Vagina (tissue), 2 donors: ENCODE measurements around the gene ACSS1. TPM values are rescaled to one million over a fixed set of nuclear protein-coding genes. Genes with fewer than 3 reads are reported as not detected.

ENCODE experiments used
- DNase-seq, 2 donors: peaks; one replicate each; pipeline ENCODE4 v3.0.0-alpha.2; 2017; ENCODE audit errors: extremely low spot score in 2 of 2
- H3K27ac ChIP-seq: fragments of 200-600 bp; sonication (generic); one replicate; pipeline ENCODE4 v1.5.1; 2019
- H3K27me3 ChIP-seq: fragments of 200-600 bp; sonication (generic); one replicate; pipeline ENCODE4 v1.5.1; 2019
- H3K36me3 ChIP-seq, 2 donors: fragments of 200-600 bp; sonication (generic); one replicate each; pipeline ENCODE4 v1.5.1; 2017 to 2019
- H3K4me1 ChIP-seq: fragments of 200-600 bp; sonication (generic); one replicate; pipeline ENCODE4 v1.5.1; 2019
- H3K4me3 ChIP-seq, 2 donors: fragments of 200-600 bp; sonication (generic); 1 replicate in 1 of 2; 2 replicates in 1 of 2; pipeline ENCODE4 v1.5.1; 2016 to 2019
- H3K9me3 ChIP-seq: fragments of 200-600 bp; sonication (generic); one replicate; pipeline ENCODE4 v1.5.1; 2019
- POLR2A ChIP-seq, 2 donors: fragments of 450-650 bp; IDR thresholded peaks; one replicate each; pipeline ENCODE4 v1.6.1; 2017; ENCODE audit warnings: antibody characterized with exemption in 2 of 2, mild to moderate bottlenecking in 2 of 2, moderate library complexity in 2 of 2
- POLR2AphosphoS5 ChIP-seq, 2 donors: sonication (generic); formaldehyde crosslinking; IDR thresholded peaks; one replicate each; pipeline ENCODE4 v1.9.0; 2017; ENCODE audit warnings: antibody characterized with exemption in 2 of 2, mild to moderate bottlenecking in 2 of 2, low read depth in 1 of 2; ENCODE audit not compliant: insufficient read depth in 1 of 2
- intact Hi-C: fragments of 100-400 bp; cut with DNase I; formaldehyde crosslinking; loops from one replicate; pipeline ENCODE4 v1.15.1; 2023
- total RNA-seq: library from RNA; depleted of rRNA; stranded (reverse); fragments of >200 nt; gene quantifications from one replicate; pipeline ENCODE4 v1.2.3, GENCODE V29; 2016
- TF ChIP-seq, protein P1 (sequence below), 3 experiments: fragments of 450-650 bp in 2 of 3; fragments of 200-600 bp in 1 of 3; sonication (generic) in 1 of 3; IDR thresholded peaks; one replicate each; pipeline ENCODE4 v1.5.1; 2017 to 2019; ENCODE audit warnings: antibody characterized with exemption in 3 of 3, mild to moderate bottlenecking in 2 of 3, moderate library complexity in 2 of 3

Gene ACSS1
- total RNA-seq, 1 donor from 2014 or later, result 26.3 TPM

DNA sequence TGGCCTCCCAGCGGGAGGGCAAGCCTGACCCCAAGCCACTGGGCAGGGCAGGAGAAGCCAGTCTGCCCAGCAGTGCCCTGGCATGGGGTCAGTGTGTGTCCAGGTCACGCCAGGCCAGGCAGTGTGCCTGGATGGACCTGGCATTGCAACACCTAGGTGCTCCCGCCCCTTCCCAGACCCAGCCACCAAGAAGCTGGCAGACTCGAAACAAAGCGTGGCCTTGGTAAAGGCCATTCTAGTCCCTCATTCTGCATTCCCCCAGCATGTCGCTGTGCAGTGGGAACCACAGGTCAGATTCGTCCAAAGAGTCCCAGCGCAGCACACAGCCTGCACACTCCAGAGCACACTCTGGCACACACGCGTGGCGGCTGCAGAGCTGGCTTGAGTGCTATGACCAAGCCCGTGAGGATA lies 46.1 kb downstream of the ACSS1 start:
- TF ChIP-seq POLR2AphosphoS5 (IDR thresholded peaks at IDR 0.05; ENCODE audit: insufficient read depth in 1 of 2, low read depth in 1 of 2), result no peak
- TF ChIP-seq POLR2A (IDR thresholded peaks at IDR 0.05), result no peak
- TF ChIP-seq, protein P1, sequence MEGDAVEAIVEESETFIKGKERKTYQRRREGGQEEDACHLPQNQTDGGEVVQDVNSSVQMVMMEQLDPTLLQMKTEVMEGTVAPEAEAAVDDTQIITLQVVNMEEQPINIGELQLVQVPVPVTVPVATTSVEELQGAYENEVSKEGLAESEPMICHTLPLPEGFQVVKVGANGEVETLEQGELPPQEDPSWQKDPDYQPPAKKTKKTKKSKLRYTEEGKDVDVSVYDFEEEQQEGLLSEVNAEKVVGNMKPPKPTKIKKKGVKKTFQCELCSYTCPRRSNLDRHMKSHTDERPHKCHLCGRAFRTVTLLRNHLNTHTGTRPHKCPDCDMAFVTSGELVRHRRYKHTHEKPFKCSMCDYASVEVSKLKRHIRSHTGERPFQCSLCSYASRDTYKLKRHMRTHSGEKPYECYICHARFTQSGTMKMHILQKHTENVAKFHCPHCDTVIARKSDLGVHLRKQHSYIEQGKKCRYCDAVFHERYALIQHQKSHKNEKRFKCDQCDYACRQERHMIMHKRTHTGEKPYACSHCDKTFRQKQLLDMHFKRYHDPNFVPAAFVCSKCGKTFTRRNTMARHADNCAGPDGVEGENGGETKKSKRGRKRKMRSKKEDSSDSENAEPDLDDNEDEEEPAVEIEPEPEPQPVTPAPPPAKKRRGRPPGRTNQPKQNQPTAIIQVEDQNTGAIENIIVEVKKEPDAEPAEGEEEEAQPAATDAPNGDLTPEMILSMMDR (IDR thresholded peaks at IDR 0.05), result no peak
- Histone ChIP-seq H3K27ac (no peak overlapping the region), H3K36me3 (peaks cover 0 to 70% of the 10 kb centered on the region in 2 donors), H3K27me3 (no peaks in the 10 kb centered on the region), H3K9me3 (no peaks in the 10 kb centered on the region), H3K4me1 (peaks cover 5% of the 10 kb centered on the region), H3K4me3 (no peak overlapping the region)
- intact Hi-C loops, result no loop called here
- DNase-seq, result no peak

DNA sequence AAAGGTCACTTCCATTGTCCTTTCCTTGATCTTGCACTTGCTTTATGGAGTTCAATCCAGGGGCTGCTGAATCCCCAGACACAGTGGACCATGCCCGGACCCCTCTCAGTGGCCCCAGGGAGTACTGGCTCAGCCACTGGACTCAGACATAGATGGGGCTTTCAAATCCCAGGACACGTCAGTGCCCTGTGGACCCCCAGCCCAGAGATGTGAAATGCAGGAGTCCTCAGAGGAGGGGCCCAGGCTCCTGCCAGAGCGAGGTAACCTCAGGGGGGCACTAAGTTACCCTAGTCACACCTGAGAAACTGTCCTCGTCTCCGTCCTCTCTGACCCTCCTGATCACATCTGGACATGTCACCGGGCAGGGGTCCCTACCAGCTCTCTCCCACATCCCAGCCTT lies 46.7 kb downstream of the ACSS1 start:
- intact Hi-C loops, result no loop called here
- no peaks in the 10 kb centered on the region for H3K27me3 ChIP-seq
- TF ChIP-seq, protein P1 (IDR thresholded peaks at IDR 0.05), result no peak
- TF ChIP-seq POLR2A (IDR thresholded peaks at IDR 0.05), result no peak
- TF ChIP-seq POLR2AphosphoS5 (IDR thresholded peaks at IDR 0.05; ENCODE audit: insufficient read depth in 1 of 2, low read depth in 1 of 2), result no peak
- no peak for DNase-seq
- no peak overlapping the region for H3K27ac ChIP-seq
- peaks cover 0 to 67% of the 10 kb centered on the region in 2 donors for H3K36me3 ChIP-seq
- H3K9me3 ChIP-seq, result no peaks in the 10 kb centered on the region
- no peaks in the 10 kb centered on the region for H3K4me1 ChIP-seq
- no peak overlapping the region for H3K4me3 ChIP-seq

DNA sequence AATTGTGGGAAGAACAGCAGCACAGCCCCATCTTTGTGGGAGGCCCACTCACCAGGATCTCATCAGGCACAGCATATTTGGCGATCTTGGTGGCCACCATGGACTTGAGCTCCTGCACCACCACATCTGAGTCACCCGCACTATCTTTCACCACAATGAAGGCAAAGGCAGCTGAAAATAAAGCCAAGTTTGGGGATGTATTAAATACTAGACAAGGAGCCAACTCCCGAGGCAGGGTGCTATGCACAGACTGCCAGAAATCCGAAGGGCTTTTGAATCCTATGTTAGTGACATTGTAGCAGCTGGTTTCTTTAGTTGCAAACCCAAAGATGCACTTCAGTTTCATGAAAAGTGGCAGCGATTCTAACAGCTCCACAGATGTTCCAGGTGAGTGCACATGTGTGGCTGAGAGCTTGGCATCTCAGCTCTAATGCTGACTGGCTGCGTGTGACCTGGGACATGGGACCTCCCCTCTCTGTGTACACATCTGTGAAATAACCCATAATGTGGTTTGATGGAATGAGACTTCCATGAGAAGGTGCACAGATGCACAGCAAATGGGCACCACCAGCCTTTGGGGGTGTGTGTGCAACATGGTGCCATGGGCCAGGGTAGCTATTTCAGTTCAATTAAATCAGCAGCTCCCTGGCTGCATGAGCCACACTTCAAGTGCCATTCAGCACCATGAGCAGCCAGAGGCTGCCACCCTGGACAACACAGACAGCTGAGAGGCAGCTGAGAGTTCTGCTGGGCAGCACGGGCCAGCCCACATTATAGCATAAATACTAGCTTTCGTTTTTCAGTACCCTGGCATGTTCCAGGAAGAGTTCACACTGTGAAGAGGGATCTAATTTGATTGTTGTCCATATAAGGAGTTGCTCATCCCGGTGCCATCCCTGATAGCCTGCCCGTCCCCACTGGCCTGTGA lies 48.5 kb downstream of the ACSS1 start:
- H3K9me3 ChIP-seq, result no peaks in the 10 kb centered on the region
- no peak overlapping the region for H3K4me3 ChIP-seq
- H3K4me1 ChIP-seq, result no peaks in the 10 kb centered on the region
- peaks cover 0 to 64% of the 10 kb centered on the region in 2 donors for H3K36me3 ChIP-seq
- TF ChIP-seq, protein P1 (IDR thresholded peaks at IDR 0.05), result no peak
- TF ChIP-seq POLR2A (IDR thresholded peaks at IDR 0.05), result no peak
- no peak for TF ChIP-seq POLR2AphosphoS5 (IDR thresholded peaks at IDR 0.05; ENCODE audit: insufficient read depth in 1 of 2, low read depth in 1 of 2)
- no peak for DNase-seq
- intact Hi-C loops, result no loop called here
- H3K27ac ChIP-seq, result no peak overlapping the region
- H3K27me3 ChIP-seq, result no peaks in the 10 kb centered on the region

DNA sequence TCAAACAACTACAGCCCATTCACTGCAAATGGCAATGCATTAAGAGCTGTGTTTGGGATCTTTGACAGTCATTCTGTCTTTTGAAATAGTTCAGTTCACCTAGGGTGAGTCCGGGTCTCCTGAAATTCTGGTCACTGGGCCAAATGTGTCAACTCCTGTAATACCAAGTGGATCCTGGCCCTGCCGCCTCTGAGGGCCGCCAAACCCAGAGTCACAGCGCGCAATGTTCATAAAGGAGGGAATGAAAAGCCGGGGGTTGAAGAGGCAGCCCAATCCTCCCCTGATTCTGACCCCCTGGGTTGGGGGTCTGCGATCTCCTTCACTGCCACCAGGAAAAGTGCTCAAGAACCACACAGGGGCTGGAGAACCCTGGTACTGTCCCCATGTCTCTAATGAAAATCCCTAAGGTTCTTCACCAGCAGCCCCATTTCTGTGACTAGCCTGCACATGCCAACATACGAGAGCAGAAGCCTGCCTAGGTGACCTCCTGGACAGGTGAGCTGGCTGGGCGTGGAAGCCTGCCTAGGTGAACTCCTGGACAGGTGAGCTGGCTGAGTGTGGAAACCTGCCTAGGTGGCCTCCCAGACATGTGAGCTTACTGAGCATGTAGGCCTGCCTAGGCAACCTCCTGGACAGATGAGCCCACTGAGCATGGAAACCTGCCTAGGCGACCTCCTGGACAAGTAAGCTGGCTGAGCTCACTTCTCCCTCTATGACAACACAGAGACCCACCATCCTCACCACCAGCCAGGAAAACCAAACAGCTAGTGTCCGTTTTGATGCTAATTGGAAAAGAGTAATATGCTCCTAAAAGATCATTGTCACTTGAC lies 49.3 kb downstream of the ACSS1 start:
- no peak for DNase-seq
- Histone ChIP-seq H3K27ac (no peak overlapping the region), H3K9me3 (no peaks in the 10 kb centered on the region), H3K27me3 (no peaks in the 10 kb centered on the region), H3K36me3 (peaks cover 0 to 59% of the 10 kb centered on the region in 2 donors), H3K4me1 (no peaks in the 10 kb centered on the region), H3K4me3 (no peak overlapping the region)
- intact Hi-C loops, result no loop called here
- no peak for TF ChIP-seq POLR2A (IDR thresholded peaks at IDR 0.05)
- TF ChIP-seq, protein P1 (IDR thresholded peaks at IDR 0.05), result no peak
- TF ChIP-seq POLR2AphosphoS5 (IDR thresholded peaks at IDR 0.05; ENCODE audit: insufficient read depth in 1 of 2, low read depth in 1 of 2), result no peak
